K562 (cell line): ENCODE results near the gene CTRL.

Source experiments
- REST ChIP-seq, 2 experiments: fragments of 450-650 bp; formaldehyde crosslinking in 1 of 2; IDR thresholded peaks; 2 replicates each; pipeline versions ENCODE4 v1.4.0 to v1.6.1; 2014 to 2020; ENCODE audit warnings: mild to moderate bottlenecking in 2 of 2, borderline replicate concordance in 1 of 2, low read depth in 1 of 2
- TCFL5 ChIP-seq: fragments of 250-450 bp; sonication (Bioruptor Pico); conservative IDR thresholded peaks from 2 replicates; pipeline ENCODE4 v1.6.1; 2021; ENCODE audit warnings: mild to moderate bottlenecking, moderate library complexity, matching md5 sums
- ZNF384 ChIP-seq: IDR thresholded peaks from 2 replicates; pipeline ENCODE4 v1.6.1; 2012; ENCODE audit warnings: low read depth, low read length, improper control_type of control experiment

GRCh38 chr16:67907397-67908180 lies 24.1 kb downstream of the CTRL start:
- TF ChIP-seq ZNF384 (no peak), REST (IDR thresholded peaks at IDR 0.05; ENCODE audit: borderline replicate concordance) (no peak), REST (CRISPR knock-in tag; IDR thresholded peaks at IDR 0.05; ENCODE audit: low read depth) (no peak), TCFL5 (CRISPR knock-in tag) (no peak)
